Colonic mucosa (tissue), 4 donors: ENCODE results near the gene ANKRD52. TPM values are rescaled to one million over a fixed set of nuclear protein-coding genes. Genes with fewer than 3 reads are reported as not detected.
"Not testable (repeated sequence)": the region's sequence is repeated elsewhere in the genome, so short reads cannot be mapped to it uniquely, and the experiment has no call there.

ENCODE experiments used
- DNase-seq: peaks from one replicate; pipeline ENCODE4 v3.0.0-alpha.2; 2020
- H3K27ac ChIP-seq: fragments of 200-600 bp; one replicate; pipeline ENCODE4 v1.8.0; 2021
- H3K27me3 ChIP-seq: fragments of 200-600 bp; one replicate; pipeline ENCODE4 v1.8.0; 2021
- H3K36me3 ChIP-seq: fragments of 200-600 bp; one replicate; pipeline ENCODE4 v1.8.0; 2021
- H3K4me1 ChIP-seq: fragments of 200-600 bp; one replicate; pipeline ENCODE4 v1.8.0; 2021; ENCODE audit warnings: mild to moderate bottlenecking
- H3K4me3 ChIP-seq: fragments of 200-600 bp; one replicate; pipeline ENCODE4 v1.8.0; 2021
- H3K9ac ChIP-seq, 2 donors: one replicate each; pipeline ENCODE4 v1.7.0; 2013; ENCODE audit warnings: control low read depth in 2 of 2, low read depth in 2 of 2, low read length in 2 of 2
- H3K9me3 ChIP-seq: fragments of 200-600 bp; one replicate; pipeline ENCODE4 v1.8.0; 2021
- CTCF ChIP-seq: fragments of 200-600 bp; IDR thresholded peaks from one replicate; pipeline ENCODE4 v1.8.0; 2022; ENCODE audit warnings: antibody characterized with exemption, mild to moderate bottlenecking
- intact Hi-C: fragments of 100-400 bp; cut with DNase I; formaldehyde crosslinking; loops from one replicate; pipeline ENCODE4 v1.14.1; 2022
- total RNA-seq, 2 donors: library from RNA; stranded (reverse); fragmentation: NEBNext Ultra II Directional in 1 of 2; extraction: Animal tissue kit (Norgen Biotek cat#: 25700) in 1 of 2; gene quantifications; one replicate each; pipeline ENCODE4 v1.2.1, GENCODE V29; 2021
- donor health status: healthy.
- donor health status: DM: no; HTN: no; CAD: no.
- donor health status: DM: no; HTN: no; CAD: no.

The ANKRD52 gene
- total RNA-seq, 2 donors from 2014 or later: 39.3 to 57.7 TPM

- Histone ChIP-seq H3K27me3 (no peaks in the 10 kb centered on the region), H3K9ac (no peak overlapping the region), H3K4me3 (no peak overlapping the region), H3K4me1 (no peaks in the 10 kb centered on the region), H3K36me3 (peaks cover 28% of the 10 kb centered on the region), H3K9me3 (no peaks in the 10 kb centered on the region), H3K27ac (no peak overlapping the region)
- intact Hi-C loops: no loop called here
- DNase-seq: no peak
- TF ChIP-seq CTCF: no peak
Observed at GRCh38 chr12:56282030-56282429, 23.8 kb upstream of the ANKRD52 start.

- Histone ChIP-seq H3K27ac (no peak overlapping the region), H3K27me3 (no peaks in the 10 kb centered on the region), H3K4me1 (no peaks in the 10 kb centered on the region), H3K9ac (no peak overlapping the region), H3K9me3 (no peaks in the 10 kb centered on the region), H3K4me3 (no peak overlapping the region), H3K36me3 (peaks cover 33% of the 10 kb centered on the region)
- intact Hi-C loops: no loop called here
- no peak for TF ChIP-seq CTCF
- no peak for DNase-seq
Observed at GRCh38 chr12:56280849-56281248, 22.7 kb upstream of the ANKRD52 start.

GRCh38 chr12:56278905-56279304, 20.7 kb upstream of the ANKRD52 start:
- H3K4me3 ChIP-seq: no peak overlapping the region
- no peak overlapping the region for H3K9ac ChIP-seq
- H3K27me3 ChIP-seq: no peaks in the 10 kb centered on the region
- no peak for DNase-seq
- no peaks in the 10 kb centered on the region for H3K9me3 ChIP-seq
- H3K36me3 ChIP-seq: peaks cover 41% of the 10 kb centered on the region
- TF ChIP-seq CTCF: no peak
- H3K4me1 ChIP-seq: no peaks in the 10 kb centered on the region
- H3K27ac ChIP-seq: no peak overlapping the region
- intact Hi-C loops: no loop called here

- no peaks in the 10 kb centered on the region for H3K4me1 ChIP-seq
- intact Hi-C loops: no loop called here
- DNase-seq: no peak
Observed at GRCh38 chr12:56274299-56274698, 16.1 kb upstream of the ANKRD52 start.

GRCh38 chr12:56272468-56272867, 14.3 kb upstream of the ANKRD52 start:
- H3K9ac ChIP-seq, H3K4me3 ChIP-seq, H3K27ac ChIP-seq, DNase-seq, H3K4me1 ChIP-seq, H3K9me3 ChIP-seq, H3K27me3 ChIP-seq, intact Hi-C loops: not testable (repeated sequence)
- H3K36me3 ChIP-seq: peaks cover 22% of the 10 kb centered on the region

More at GRCh38 chr12:56274299-56274698, 16.1 kb upstream of the ANKRD52 start:
- Histone ChIP-seq H3K4me3 (no peak overlapping the region), H3K36me3 (peaks cover 25% of the 10 kb centered on the region), H3K9me3 (no peaks in the 10 kb centered on the region), H3K27ac (no peak overlapping the region), H3K27me3 (no peaks in the 10 kb centered on the region), H3K9ac (no peak overlapping the region)
- TF ChIP-seq CTCF: no peak

GRCh38 chr12:56271031-56271430, 12.8 kb upstream of the ANKRD52 start:
- intact Hi-C loops: no loop called here
- no peak overlapping the region for H3K27ac ChIP-seq
- no peak for DNase-seq

More at GRCh38 chr12:56271031-56271430, 12.8 kb upstream of the ANKRD52 start:
- no peak overlapping the region for H3K4me3 ChIP-seq
- H3K27me3 ChIP-seq: no peaks in the 10 kb centered on the region
- H3K9me3 ChIP-seq: no peaks in the 10 kb centered on the region
- peaks cover 19% of the 10 kb centered on the region for H3K36me3 ChIP-seq
- H3K9ac ChIP-seq: no peak overlapping the region
- no peak for TF ChIP-seq CTCF
- no peaks in the 10 kb centered on the region for H3K4me1 ChIP-seq
